Measurements from ENCODE around the gene CLEC18A.

DNA sequence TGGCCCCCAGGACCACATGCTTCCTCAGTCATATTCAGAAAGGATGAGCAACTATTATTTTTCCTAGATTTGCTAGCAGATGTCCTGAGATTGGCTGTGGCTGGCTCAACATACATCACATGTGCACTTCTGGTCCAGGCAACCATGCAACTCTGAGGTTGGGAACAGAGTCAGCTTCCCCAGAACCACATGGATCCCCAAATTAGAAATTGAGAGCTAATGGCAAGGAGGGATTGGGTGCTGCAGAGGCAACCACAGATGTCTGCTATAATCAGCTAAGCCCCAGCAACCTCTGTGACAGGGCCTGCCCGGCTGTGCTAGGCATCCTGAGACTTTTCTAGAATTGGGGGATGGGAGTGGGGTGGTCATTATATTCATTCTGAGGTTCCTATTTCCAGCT, 33.8 kb upstream of the CLEC18A start:
- no peak for TF ChIP-seq POLR2AphosphoS5 (IDR thresholded peaks at IDR 0.05; ENCODE audit: low read depth, low read length)
- no peak for TF ChIP-seq POLR2A (IDR thresholded peaks at IDR 0.05; ENCODE audit: low read depth, low read length)
- TF ChIP-seq TAF1 (IDR thresholded peaks at IDR 0.05; ENCODE audit: low read depth, low read length): no peak

Measured in GM12891 (cell line).